K562 (cell line): ENCODE measurements around the gene TRA2B. TPM values are rescaled to one million over a fixed set of nuclear protein-coding genes. Genes with fewer than 3 reads are reported as not detected.

Source experiments
- ATAC-seq: fragments of 200-7000 bp; cut with Tn5 transposase; 3 replicates; pipeline ENCODE4 v1.9.1; 2020; ENCODE audit warnings: moderate library complexity
- BruUV-seq: library from RNA; stranded (reverse); fragments of 400-500 nt; replicated peaks from 2 replicates; lab custom pipeline; 2021; lab: Mats Ljungman, UMichigan
- CTCF ChIA-PET: fragments of 300-600 bp; formaldehyde crosslinking; extraction: SDS; loops from one replicate; lab custom pipeline; 2021; ENCODE audit warnings: low intra/inter-chr PET ratio; lab: Yijun Ruan, JAX
- POLR2A ChIA-PET: fragments of 300-600, 350-650 bp; sonication (Branson Sonifier 250); formaldehyde crosslinking; extraction: SDS; loops from one replicate; lab custom pipeline; 2021; ENCODE audit warnings: antibody characterized with exemption, inconsistent platforms; lab: Yijun Ruan, JAX
- DNase-seq, 4 experiments: peaks; one replicate each; pipeline versions ENCODE4 v3.0.0 to v3.0.0-alpha.2; 2011 to 2018; ENCODE audit warnings: low spot score in 3 of 4, mixed read lengths in 3 of 4; ENCODE audit errors: extremely low read depth in 1 of 4
- FAIRE-seq: peaks from 2 replicates; lab custom pipeline; 2011; peaks lifted over from hg19 to GRCh38; lab: Jason Lieb, UNC
- H2AFZ ChIP-seq: 2 replicates; pipeline ENCODE4 v1.6.0; 2011; ENCODE audit warnings: low read depth, low read length, control low read depth, inconsistent platforms
- H3K27ac ChIP-seq: fragments of 200-600 bp; 3 replicates; pipeline ENCODE4 v1.8.0; 2011; ENCODE audit warnings: low read depth, mild to moderate bottlenecking, control low read depth, inconsistent platforms, low read length, moderate library complexity, mixed read lengths; ENCODE audit errors: extremely low read depth
- H3K27me3 ChIP-seq, 2 experiments: fragments of 300-600 bp in 1 of 2; 2 replicates in 1 of 2; 3 replicates in 1 of 2; pipeline versions ENCODE4 v1.6.0 to v1.8.0; 2011; ENCODE audit warnings: inconsistent platforms in 2 of 2, low read length in 2 of 2, mild to moderate bottlenecking in 1 of 2, mixed read lengths in 1 of 2, moderate library complexity in 1 of 2; ENCODE audit not compliant: control insufficient read depth in 2 of 2, insufficient read depth in 2 of 2
- H3K36me3 ChIP-seq: fragments of 300-600 bp; 3 replicates; pipeline ENCODE4 v1.8.0; 2011; ENCODE audit warnings: mild to moderate bottlenecking, low read length, inconsistent platforms; ENCODE audit not compliant: control insufficient read depth, insufficient read depth
- H3K4me1 ChIP-seq, 2 experiments: fragments of 200-600 bp in 1 of 2; replicated peaks in 1 of 2; 2 replicates in 1 of 2; 3 replicates in 1 of 2; pipeline versions ENCODE4 v1.5.1 to v1.8.0; 2011; ENCODE audit warnings: inconsistent platforms in 2 of 2, low read length in 2 of 2, mild to moderate bottlenecking in 1 of 2, mixed read lengths in 1 of 2, moderate library complexity in 1 of 2; ENCODE audit not compliant: control insufficient read depth in 2 of 2, insufficient read depth in 2 of 2
- H3K4me2 ChIP-seq: 2 replicates; pipeline ENCODE4 v1.6.1; 2011; ENCODE audit warnings: low read length, control low read depth, inconsistent platforms, mixed read lengths; ENCODE audit not compliant: insufficient read depth
- H3K4me3 ChIP-seq: fragments of 200-600 bp; sonication (generic), shearing (Covaris generic); 2 replicates; pipeline ENCODE4 v1.5.1; 2016; ENCODE audit warnings: control low read depth, inconsistent platforms
- H3K79me2 ChIP-seq: fragments of 200-600 bp; 3 replicates; pipeline ENCODE4 v1.8.0; 2011; ENCODE audit warnings: low read length, inconsistent platforms; ENCODE audit not compliant: control insufficient read depth, insufficient read depth
- H3K9ac ChIP-seq, 2 experiments: 2 replicates each; pipeline versions ENCODE4 v1.6.0 to v1.6.1; 2011; ENCODE audit warnings: low read depth in 2 of 2, low read length in 2 of 2, control low read depth in 1 of 2, inconsistent platforms in 1 of 2, mild to moderate bottlenecking in 1 of 2, mixed read lengths in 1 of 2; ENCODE audit not compliant: insufficient read depth in 1 of 2
- H3K9me1 ChIP-seq: one replicate; pipeline ENCODE4 v1.6.0; 2011; ENCODE audit warnings: inconsistent platforms, mild to moderate bottlenecking, low read length, moderate library complexity; ENCODE audit not compliant: control insufficient read depth, insufficient read depth
- H3K9me3 ChIP-seq: replicated peaks from 2 replicates; pipeline ENCODE4 v1.5.1; 2011; ENCODE audit warnings: low read depth, low read length, inconsistent platforms; ENCODE audit not compliant: control insufficient read depth, insufficient read depth
- H4K20me1 ChIP-seq: replicated peaks from 2 replicates; pipeline ENCODE4 v1.6.1; 2011; ENCODE audit warnings: low read length, inconsistent platforms, mixed read lengths; ENCODE audit not compliant: control insufficient read depth, insufficient read depth
- BCLAF1 ChIP-seq, 2 experiments: fragments of 450-650 bp in 1 of 2; IDR thresholded peaks; 2 replicates each; pipeline ENCODE4 v1.6.1; 2011 to 2017; ENCODE audit warnings: low read depth in 2 of 2, antibody characterized with exemption in 1 of 2, borderline replicate concordance in 1 of 2, low read length in 1 of 2, mild to moderate bottlenecking in 1 of 2, mixed read lengths in 1 of 2; ENCODE audit not compliant: control insufficient read depth in 1 of 2
- HOMEZ ChIP-seq: fragments of 250-450 bp; sonication (Bioruptor Pico); IDR thresholded peaks from 2 replicates; pipeline ENCODE4 v1.4.0; 2020; ENCODE audit warnings: mild to moderate bottlenecking, moderate library complexity
- KHSRP ChIP-seq: fragments of 450-650 bp; IDR thresholded peaks from 2 replicates; pipeline ENCODE4 v1.6.1; 2017
- NFIC ChIP-seq: fragments of 450-650 bp; IDR thresholded peaks from 2 replicates; pipeline ENCODE4 v1.6.1; 2017; ENCODE audit warnings: mild to moderate bottlenecking, inconsistent platforms
- PML ChIP-seq: IDR thresholded peaks from 2 replicates; pipeline ENCODE4 v1.6.1; 2012; ENCODE audit warnings: low read length, inconsistent platforms
- POLR2A ChIP-seq: fragments of 450-650 bp; conservative IDR thresholded peaks from 2 replicates; pipeline ENCODE4 v1.6.1; 2016
- POLR2AphosphoS2 ChIP-seq: IDR thresholded peaks from 2 replicates; pipeline ENCODE4 v1.6.1; 2012; ENCODE audit warnings: low read length, improper control_type of control experiment
- POLR2AphosphoS5 ChIP-seq: IDR thresholded peaks from 2 replicates; pipeline ENCODE4 v1.6.1; 2011; ENCODE audit warnings: mild to moderate bottlenecking, low read depth, low read length, moderate library complexity; ENCODE audit not compliant: control insufficient read depth, insufficient read depth
- POLR2B ChIP-seq: fragments of 450-650 bp; IDR thresholded peaks from 2 replicates; pipeline ENCODE4 v1.6.1; 2018; ENCODE audit warnings: low read depth; ENCODE audit not compliant: partially characterized antibody
- SUPT5H ChIP-seq: fragments of 450-650 bp; IDR thresholded peaks from 2 replicates; pipeline ENCODE4 v1.6.1; 2016
- U2AF1 ChIP-seq: fragments of 200-400 bp; formaldehyde crosslinking; optimal IDR thresholded peaks from 2 replicates; pipeline ENCODE3; 2017; ENCODE audit warnings: mild to moderate bottlenecking, low read depth, low read length, moderate library complexity
- XRCC4 ChIP-seq: IDR thresholded peaks from one replicate; pipeline ENCODE4 v1.6.1; 2011; ENCODE audit not compliant: insufficient read depth, insufficient read length; ENCODE audit errors: extremely low read depth
- ZMIZ1 ChIP-seq, 2 experiments: fragments of 150-350 bp in 1 of 2; IDR thresholded peaks; 2 replicates each; pipeline ENCODE4 v1.6.1; 2012 to 2016; ENCODE audit warnings: low read depth in 2 of 2, low read length in 2 of 2, mild to moderate bottlenecking in 1 of 2, moderate library complexity in 1 of 2
- WGBS: fragments of 100-300 bp; shearing (Covaris generic); methylation state at CpG from one replicate; pipeline ENCODE4 v1.1.6; 2016; ENCODE audit warnings: low coverage, mixed read lengths; ENCODE audit not compliant: insufficient coverage; ENCODE audit errors: missing lambda C conversion rate; 5-methylcytosine and 5-hydroxymethylcytosine counted together
- in situ Hi-C: fragments of 300-500 bp; cut with MboI; formaldehyde crosslinking; loops from 4 replicates; pipeline ENCODE4 v1.15.0; 2018; ENCODE audit warnings: inconsistent platforms, mixed read lengths
- intact Hi-C: fragments of 100-400 bp; cut with micrococcal nuclease; formaldehyde crosslinking; loops from 2 replicates; pipeline ENCODE4 v1.14.2; 2022
- polyA plus RNA-seq, 8 experiments: library from polyadenylated mRNA; depleted of rRNA in 4 of 8; stranded (reverse) in 5 of 8; unstranded in 3 of 8; fragments of >200 nt; fragmentation: Nextera tagmentation in 2 of 8; fragmentation: Illumina TruSeq in 1 of 8; extraction: Ambion mirVana in 2 of 8; extraction: Trizol in 1 of 8; gene quantifications; 2 replicates each; pipeline versions ENCODE4 v1.2.1 to v1.2.3, GENCODE V29; 2011 to 2014; ENCODE audit warnings: inconsistent platforms in 1 of 8, missing spikeins in 1 of 8
- total RNA-seq, 7 experiments: library from RNA; depleted of rRNA in 6 of 7; stranded (reverse); fragments of >200 nt in 6 of 7; fragmentation: Illumina TruSeq in 2 of 7; extraction: Trizol in 2 of 7; gene quantifications; 2 replicates each; pipeline versions ENCODE4 v1.2.1 to v1.2.3, GENCODE V29; 2011 to 2021; ENCODE audit warnings: low replicate concordance in 1 of 7

The TRA2B gene
- total and polyA plus RNA-seq, 9 of the 15 experiments (the other 6 are each of a cell fraction or from before 2014, with no cell fraction given) = 105 to 411 (median 278) TPM

- no peak overlapping the region for H3K27ac ChIP-seq
- WGBS = 87% methylated on average over 6 of the region's 6 CpGs
- intact Hi-C loops (loop anchor here (5.0 kb wide), 1 partner anchor 183 kb away; no protein-coding TSS in a partner anchor), in situ Hi-C loops (no loop called here)
- peaks cover 5% of the 10 kb centered on the region; the same call in 2 of the 3 replicates for H3K79me2 ChIP-seq
- no peak overlapping the region for H3K9ac ChIP-seq
- no peaks in the 10 kb centered on the region for H3K27me3 ChIP-seq
- ChIA-PET POLR2A (interaction anchor here (0.5 to 4.7 kb wide), 15 partner anchors 7 to 255 kb away, joined by 3 to 55 read pairs (median 6); no protein-coding TSS in a partner anchor), CTCF (no interaction called here)
- no peak for DNase-seq
- no peak overlapping the region for H3K4me2 ChIP-seq
- H3K36me3 ChIP-seq = peaks cover 64% of the 10 kb centered on the region
- H3K4me1 ChIP-seq = no peaks in the 10 kb centered on the region
- BruUV-seq = no TSS peak
- H3K9me1 ChIP-seq = no peaks in the 10 kb centered on the region
- H4K20me1 ChIP-seq = peaks cover 3% of the 10 kb centered on the region; the same call in 1 of the 2 replicates
- H3K4me3 ChIP-seq = no peak overlapping the region
- H2AFZ ChIP-seq = no peak overlapping the region
- peak; percentile 11 for ATAC-seq
- no peaks in the 10 kb centered on the region for H3K9me3 ChIP-seq
- FAIRE-seq = no peak
- TF ChIP-seq KHSRP = 0 out of 2 replicates have a peak, but pooled peaks have one; percentile 17
- TF ChIP-seq XRCC4 = no peak
- TF ChIP-seq U2AF1 = no peak
- peak; percentile 26 for TF ChIP-seq POLR2A
- TF ChIP-seq ZMIZ1 (IDR thresholded peaks at IDR 0.05; ENCODE audit: low read depth in 2 of 2, low read length in 2 of 2) = peak in 1 of 2 experiments; percentile 32; a peak in 1 of 4 replicates
- peak; percentile 61; the same call in 1 of the 2 replicates for TF ChIP-seq SUPT5H
- 0 out of 2 replicates have a peak, but pooled peaks have one; percentile 15 for TF ChIP-seq POLR2AphosphoS2
- peak; percentile 58 for TF ChIP-seq POLR2AphosphoS5
- peak in 1 of 2 experiments; percentile 8; a peak in 1 of 4 replicates for TF ChIP-seq BCLAF1 (IDR thresholded peaks at IDR 0.05; ENCODE audit: borderline replicate concordance in 1 of 2, control insufficient read depth in 1 of 2, low read depth in 2 of 2, low read length in 1 of 2)
- 0 out of 2 replicates have a peak, but pooled peaks have one; percentile 22 for TF ChIP-seq NFIC
- peak; percentile 37 for TF ChIP-seq POLR2B
- TF ChIP-seq PML = peak; percentile 9
- TF ChIP-seq HOMEZ = no peak
Observed at GRCh38 chr3:185914911-185915629, 22.7 kb downstream of the TRA2B start.
